ENCODE data around the gene LTC4S. TPM values are rescaled to one million over a fixed set of nuclear protein-coding genes. Genes with fewer than 3 reads are reported as not detected.

Gene LTC4S
- polyA plus RNA-seq, 2 of the 4 experiments (the other 2 are of a cell fraction), result not detected

- no peak for TF ChIP-seq CEBPB (IDR thresholded peaks at IDR 0.05)
- TF ChIP-seq CHD2 (IDR thresholded peaks at IDR 0.05; ENCODE audit: low read length, partially characterized antibody), result no peak
- peak; percentile 33; the same call in 1 of the 2 replicates for TF ChIP-seq PBX3 (IDR thresholded peaks at IDR 0.05)
- TF ChIP-seq HES2 (IDR thresholded peaks at IDR 0.05), result no peak
- TF ChIP-seq TFCP2L1 (CRISPR knock-in tag; IDR thresholded peaks at IDR 0.05), result no peak
- TF ChIP-seq KDM5A (IDR thresholded peaks at IDR 0.05), result no peak
- TF ChIP-seq JUNB (IDR thresholded peaks at IDR 0.05), result no peak
- peak; percentile 75 for TF ChIP-seq SMC3 (IDR thresholded peaks at IDR 0.05)
- no peak for TF ChIP-seq MAFK (IDR thresholded peaks at IDR 0.05; ENCODE audit: partially characterized antibody)
- no peak for TF ChIP-seq NFE2L2 (conservative IDR thresholded peaks at IDR 0.05; ENCODE audit: low read length)
- peak; percentile 44 for TF ChIP-seq PHF8 (IDR thresholded peaks at IDR 0.05; ENCODE audit: borderline replicate concordance, low read depth)
- no peak for TF ChIP-seq CHD4 (IDR thresholded peaks at IDR 0.05; ENCODE audit: borderline replicate concordance)
- no peak for TF ChIP-seq RARB (CRISPR knock-in tag; IDR thresholded peaks at IDR 0.05)
- TF ChIP-seq FOSB (CRISPR knock-in tag; IDR thresholded peaks at IDR 0.05), result no peak
- TF ChIP-seq ZFP36 (IDR thresholded peaks at IDR 0.05; ENCODE audit: borderline replicate concordance, partially characterized antibody), result no peak
- TF ChIP-seq RFX5 (IDR thresholded peaks at IDR 0.05), result no peak
- TF ChIP-seq KDM1A (IDR thresholded peaks at IDR 0.05; ENCODE audit: low read depth), result no peak
- TF ChIP-seq CTCF (IDR thresholded peaks at IDR 0.05), result peak; percentile 89
- peak; percentile 28; the same call in 1 of the 2 replicates for TF ChIP-seq POLR2A (IDR thresholded peaks at IDR 0.05; ENCODE audit: low read length)
- peak; percentile 73; the same call in 1 of the 2 replicates for TF ChIP-seq HMGXB4 (CRISPR knock-in tag; IDR thresholded peaks at IDR 0.05; ENCODE audit: borderline replicate concordance)
- no peak for TF ChIP-seq MYC (IDR thresholded peaks at IDR 0.05; ENCODE audit: borderline replicate concordance, low read length)
- TF ChIP-seq SREBF2 (IDR thresholded peaks at IDR 0.05), result no peak
- TF ChIP-seq ELK1 (IDR thresholded peaks at IDR 0.05; ENCODE audit: low read depth, low read length), result no peak
- no peak for TF ChIP-seq EHF (CRISPR knock-in tag; IDR thresholded peaks at IDR 0.05)
Measured at GRCh38 chr5:179795863-179796833, 2.4 kb downstream of the LTC4S start (continued).
